ENCODE data around the gene LIN9.

DNA sequence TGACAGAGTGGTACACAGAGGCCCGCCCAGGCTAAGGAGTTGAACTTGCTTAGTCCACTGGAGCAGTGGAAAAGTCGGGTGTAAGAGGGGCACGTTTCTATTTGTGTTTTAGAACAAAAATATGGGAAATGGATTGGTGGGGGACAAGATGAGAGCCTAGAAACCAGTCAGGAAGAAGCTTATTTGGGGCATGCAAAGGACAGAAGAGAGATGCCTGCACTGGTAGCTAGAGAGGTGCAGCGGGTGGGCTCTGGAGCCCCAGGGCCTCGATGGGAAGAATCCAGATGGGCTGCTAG lies 1.2 kb upstream of the LIN9 start:
- TF ChIP-seq, protein P1, sequence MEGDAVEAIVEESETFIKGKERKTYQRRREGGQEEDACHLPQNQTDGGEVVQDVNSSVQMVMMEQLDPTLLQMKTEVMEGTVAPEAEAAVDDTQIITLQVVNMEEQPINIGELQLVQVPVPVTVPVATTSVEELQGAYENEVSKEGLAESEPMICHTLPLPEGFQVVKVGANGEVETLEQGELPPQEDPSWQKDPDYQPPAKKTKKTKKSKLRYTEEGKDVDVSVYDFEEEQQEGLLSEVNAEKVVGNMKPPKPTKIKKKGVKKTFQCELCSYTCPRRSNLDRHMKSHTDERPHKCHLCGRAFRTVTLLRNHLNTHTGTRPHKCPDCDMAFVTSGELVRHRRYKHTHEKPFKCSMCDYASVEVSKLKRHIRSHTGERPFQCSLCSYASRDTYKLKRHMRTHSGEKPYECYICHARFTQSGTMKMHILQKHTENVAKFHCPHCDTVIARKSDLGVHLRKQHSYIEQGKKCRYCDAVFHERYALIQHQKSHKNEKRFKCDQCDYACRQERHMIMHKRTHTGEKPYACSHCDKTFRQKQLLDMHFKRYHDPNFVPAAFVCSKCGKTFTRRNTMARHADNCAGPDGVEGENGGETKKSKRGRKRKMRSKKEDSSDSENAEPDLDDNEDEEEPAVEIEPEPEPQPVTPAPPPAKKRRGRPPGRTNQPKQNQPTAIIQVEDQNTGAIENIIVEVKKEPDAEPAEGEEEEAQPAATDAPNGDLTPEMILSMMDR (IDR thresholded peaks at IDR 0.05), result no peak
- TF ChIP-seq POLR2AphosphoS5 (IDR thresholded peaks at IDR 0.05) (no peak), POLR2A (IDR thresholded peaks at IDR 0.05) (no peak)

Data from sigmoid colon (tissue), 4 donors.